ENCODE measurements around the gene METTL8. TPM values are rescaled to one million over a fixed set of nuclear protein-coding genes. Genes with fewer than 3 reads are reported as not detected.

Gene METTL8
- total RNA-seq, 1 experiment from 2014 or later, result 34.4 TPM

- TF ChIP-seq EGR1 (IDR thresholded peaks at IDR 0.05; ENCODE audit: low read depth) (no peak), MAX (IDR thresholded peaks at IDR 0.05) (no peak), POLR2A (IDR thresholded peaks at IDR 0.05; ENCODE audit: borderline replicate concordance, extremely low read depth, insufficient read depth, insufficient read length) (no peak), SRF (IDR thresholded peaks at IDR 0.05; ENCODE audit: low read depth) (no peak), POLR2AphosphoS5 (IDR thresholded peaks at IDR 0.05; ENCODE audit: low read depth, low read length) (no peak), CEBPB (IDR thresholded peaks at IDR 0.05; ENCODE audit: low read depth) (no peak), ATF3 (IDR thresholded peaks at IDR 0.05) (no peak), EZH2 (IDR thresholded peaks at IDR 0.05) (no peak), TCF7L2 (IDR thresholded peaks at IDR 0.05; ENCODE audit: borderline replicate concordance, extremely low read depth, insufficient read depth, insufficient read length) (no peak), SP1 (IDR thresholded peaks at IDR 0.05; ENCODE audit: low read depth) (no peak), FOSL1 (IDR thresholded peaks at IDR 0.05; ENCODE audit: low read depth) (no peak), CTCF (IDR thresholded peaks at IDR 0.05 in 2 of 3, conservative IDR thresholded peaks at IDR 0.05 in 1 of 3; ENCODE audit: borderline replicate concordance in 1 of 3, insufficient read depth in 1 of 3, low read depth in 2 of 3, low read length in 2 of 3) (no peak)
Observed at GRCh38 chr2:171367692-171368091, 66.1 kb downstream of the METTL8 start (continued).

GRCh38 chr2:171365778-171366177, 68.0 kb downstream of the METTL8 start:
- POLR2A ChIA-PET, result no interaction called here
- Histone ChIP-seq H3K4me1 (ENCODE audit: control insufficient read depth in 1 of 2, insufficient read depth in 2 of 2, low read length in 2 of 2) (peaks cover 0 to 5% of the 10 kb centered on the region in 2 experiments; a peak in 1 of 4 replicates), H3K9me2 (ENCODE audit: insufficient read depth) (no peaks in the 10 kb centered on the region), H4K20me1 (ENCODE audit: insufficient read depth) (no peaks in the 10 kb centered on the region), H3K4me2 (ENCODE audit: low read length) (no peak overlapping the region), H3K79me2 (ENCODE audit: insufficient read depth, low read length) (peaks cover 15% of the 10 kb centered on the region), H3K27ac (ENCODE audit: low read depth, low read length) (no peak overlapping the region), H2AFZ (ENCODE audit: low read depth, low read length, poor library complexity, severe bottlenecking) (no peak overlapping the region), H3K4me3 (replicated peaks in 1 of 2; ENCODE audit: low read depth in 1 of 2, low read length in 2 of 2) (no peak overlapping the region), H3K9ac (ENCODE audit: low read length) (no peak overlapping the region), H3K36me3 (ENCODE audit: control insufficient read depth in 1 of 2, insufficient read depth in 2 of 2, low read length in 2 of 2) (no peaks in the 10 kb centered on the region), H3K9me3 (ENCODE audit: control insufficient read depth in 1 of 2, insufficient read depth in 1 of 2, low read depth in 1 of 2, low read length in 2 of 2) (0 out of 4 replicates have a peak, but pooled peaks cover 0 to 3% of the 10 kb centered on the region in 2 experiments), H3K27me3 (ENCODE audit: insufficient read depth, low read length) (no peaks in the 10 kb centered on the region)
- TF ChIP-seq REST (IDR thresholded peaks at IDR 0.05; ENCODE audit: low read depth) (no peak), CEBPB (IDR thresholded peaks at IDR 0.05; ENCODE audit: low read depth) (no peak), EZH2 (IDR thresholded peaks at IDR 0.05) (no peak), POLR2AphosphoS5 (IDR thresholded peaks at IDR 0.05; ENCODE audit: low read depth, low read length) (no peak), TCF7L2 (IDR thresholded peaks at IDR 0.05; ENCODE audit: borderline replicate concordance, extremely low read depth, insufficient read depth, insufficient read length) (no peak), SP1 (IDR thresholded peaks at IDR 0.05; ENCODE audit: low read depth) (no peak), ZFX (IDR thresholded peaks at IDR 0.05) (no peak), JUND (IDR thresholded peaks at IDR 0.05) (no peak), FOSL1 (IDR thresholded peaks at IDR 0.05; ENCODE audit: low read depth) (no peak)
- no TSS peak for BruUV-seq (replicated peaks)
- no peak for ATAC-seq
- intact Hi-C loops (cut with micrococcal nuclease), result no loop called here
- CTCF ChIA-PET, result no interaction called here
- DNase-seq (ENCODE audit: low read depth, low spot score), result no peak
- RAD21 ChIA-PET (ENCODE audit: low non-redundant PET in 1 of 2, low total read pairs in 2 of 2, uncharacterized antibody in 2 of 2, unreplicated experiment in 2 of 2), result no interaction called here

Measured in HCT116 (cell line).